Mesendoderm (in vitro differentiated cells): ENCODE measurements around the gene PPM1M. TPM values are rescaled to one million over a fixed set of nuclear protein-coding genes. Genes with fewer than 3 reads are reported as not detected.
A peak's percentile ranks its signal among the peaks of the same experiment; 100 is the strongest.

ENCODE experiments used
- DNase-seq: peaks from one replicate; pipeline ENCODE4 v3.0.0; 2013
- H2AK5ac ChIP-seq: 2 replicates; pipeline ENCODE4 v1.6.1; 2013; ENCODE audit warnings: low read length, inconsistent platforms
- H2BK120ac ChIP-seq: 2 replicates; pipeline ENCODE4 v1.6.1; 2013; ENCODE audit warnings: low read depth, mild to moderate bottlenecking, low read length, moderate library complexity, mixed read lengths
- H2BK15ac ChIP-seq: replicated peaks from 2 replicates; pipeline ENCODE4 v1.6.1; 2013; ENCODE audit warnings: low read depth, mild to moderate bottlenecking, moderate library complexity
- H2BK5ac ChIP-seq: 2 replicates; pipeline ENCODE4 v1.6.1; 2013; ENCODE audit warnings: low read length, inconsistent platforms
- H3K18ac ChIP-seq: 2 replicates; pipeline ENCODE4 v1.6.1; 2013; ENCODE audit warnings: mild to moderate bottlenecking, low read length, mixed read lengths
- H3K23ac ChIP-seq: one replicate; pipeline ENCODE4 v1.6.1; 2013; ENCODE audit warnings: low read length
- H3K27ac ChIP-seq: 2 replicates; pipeline ENCODE4 v1.5.1; 2013; ENCODE audit warnings: low read depth, mild to moderate bottlenecking, inconsistent platforms, low read length, moderate library complexity
- H3K27me3 ChIP-seq: 2 replicates; pipeline ENCODE4 v1.6.1; 2013; ENCODE audit warnings: low read length, control low read depth, mild to moderate bottlenecking, inconsistent platforms; ENCODE audit not compliant: insufficient read depth, poor library complexity
- H3K36me3 ChIP-seq: 2 replicates; pipeline ENCODE4 v1.6.1; 2013; ENCODE audit warnings: low read length, inconsistent platforms; ENCODE audit not compliant: control insufficient read depth, insufficient read depth
- H3K4ac ChIP-seq: one replicate; pipeline ENCODE4 v1.6.1; 2013; ENCODE audit warnings: low read depth, mild to moderate bottlenecking, low read length, moderate library complexity
- H3K4me1 ChIP-seq: 2 replicates; pipeline ENCODE4 v1.6.1; 2013; ENCODE audit warnings: low read depth, low read length, inconsistent platforms; ENCODE audit not compliant: control insufficient read depth
- H3K4me2 ChIP-seq: 2 replicates; pipeline ENCODE4 v1.6.1; 2013; ENCODE audit warnings: low read length
- H3K4me3 ChIP-seq: 2 replicates; pipeline ENCODE4 v1.5.1; 2013; ENCODE audit warnings: mild to moderate bottlenecking, low read length
- H3K56ac ChIP-seq: one replicate; pipeline ENCODE4 v1.6.1; 2013; ENCODE audit warnings: low read length
- H3K79me1 ChIP-seq: 2 replicates; pipeline ENCODE4 v1.6.1; 2013; ENCODE audit warnings: low read length, inconsistent platforms
- H3K79me2 ChIP-seq: 2 replicates; pipeline ENCODE4 v1.6.1; 2013; ENCODE audit warnings: mild to moderate bottlenecking, low read length; ENCODE audit not compliant: control insufficient read depth, insufficient read depth
- H3K9ac ChIP-seq: 2 replicates; pipeline ENCODE4 v1.6.1; 2013; ENCODE audit warnings: low read length, inconsistent platforms
- H4K5ac ChIP-seq: one replicate; pipeline ENCODE4 v1.6.1; 2013; ENCODE audit warnings: low read length
- H4K8ac ChIP-seq: one replicate; pipeline ENCODE4 v1.6.1; 2013; ENCODE audit warnings: low read depth, mild to moderate bottlenecking, control low read depth, low read length, moderate library complexity
- WGBS: extraction: QIAGEN DNeasy Blood & Tissue Kit; methylation state at CpG from one replicate; pipeline ENCODE4 v1.1.7; 2013; ENCODE audit warnings: low lambda C conversion rate, missing lambda C conversion rate; ENCODE audit not compliant: insufficient coverage; ENCODE audit errors: extremely low coverage; 5-methylcytosine and 5-hydroxymethylcytosine counted together
- polyA plus RNA-seq, 2 experiments: library from polyadenylated mRNA; stranded (reverse); fragments of 200-250 nt; gene quantifications; one replicate each; pipeline ENCODE4 v1.2.3, GENCODE V29; 2013

The PPM1M gene, protein sequence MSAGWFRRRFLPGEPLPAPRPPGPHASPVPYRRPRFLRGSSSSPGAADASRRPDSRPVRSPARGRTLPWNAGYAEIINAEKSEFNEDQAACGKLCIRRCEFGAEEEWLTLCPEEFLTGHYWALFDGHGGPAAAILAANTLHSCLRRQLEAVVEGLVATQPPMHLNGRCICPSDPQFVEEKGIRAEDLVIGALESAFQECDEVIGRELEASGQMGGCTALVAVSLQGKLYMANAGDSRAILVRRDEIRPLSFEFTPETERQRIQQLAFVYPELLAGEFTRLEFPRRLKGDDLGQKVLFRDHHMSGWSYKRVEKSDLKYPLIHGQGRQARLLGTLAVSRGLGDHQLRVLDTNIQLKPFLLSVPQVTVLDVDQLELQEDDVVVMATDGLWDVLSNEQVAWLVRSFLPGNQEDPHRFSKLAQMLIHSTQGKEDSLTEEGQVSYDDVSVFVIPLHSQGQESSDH
- polyA plus RNA-seq (2013, experiment 1 of 2) = 2.1 TPM
- 1.8 TPM for polyA plus RNA-seq (2013, experiment 2 of 2)

DNA sequence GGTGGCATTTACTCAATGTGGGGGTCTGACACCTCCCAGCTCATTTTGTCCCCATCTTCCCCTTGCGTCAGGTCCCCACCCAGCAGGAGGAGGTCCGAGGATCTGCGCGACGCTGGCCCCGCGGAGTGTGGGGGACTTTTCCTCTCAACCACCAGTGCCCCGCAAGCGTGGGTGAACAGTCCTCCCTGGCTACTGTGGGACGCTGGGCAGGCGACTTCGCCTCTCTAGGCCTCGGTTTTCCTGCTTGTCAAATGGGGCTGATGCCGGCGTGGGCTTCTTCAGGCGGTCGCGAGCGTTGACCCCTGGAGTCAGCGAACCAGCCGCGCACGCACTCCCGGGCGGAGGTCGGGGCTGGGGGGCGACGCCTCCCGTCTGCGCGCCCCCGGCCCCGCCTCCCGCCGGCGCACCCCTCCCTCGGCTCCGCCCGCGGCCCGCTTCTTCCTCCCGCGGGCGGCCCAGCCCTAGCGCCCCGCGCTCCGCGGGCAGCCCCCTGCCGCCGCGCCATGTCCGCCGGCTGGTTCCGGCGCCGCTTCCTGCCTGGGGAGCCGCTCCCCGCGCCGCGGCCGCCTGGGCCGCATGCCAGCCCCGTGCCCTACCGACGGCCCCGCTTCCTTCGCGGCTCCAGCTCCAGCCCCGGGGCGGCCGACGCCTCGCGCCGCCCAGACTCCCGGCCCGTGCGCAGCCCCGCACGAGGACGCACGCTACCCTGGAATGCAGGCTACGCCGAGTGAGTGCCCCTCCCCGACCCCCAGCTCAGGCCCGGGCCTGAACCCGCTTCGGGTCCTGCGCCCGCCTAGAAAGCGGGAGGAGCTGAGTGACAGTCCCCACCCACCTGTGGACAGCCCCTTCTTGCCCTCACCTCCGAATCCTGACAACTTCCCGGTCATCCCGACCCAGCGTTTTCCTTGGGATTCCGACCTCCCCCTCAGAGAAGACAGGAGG is at the start of gene PPM1M:
PPM1M (plus strand) TSS at position 438 of the 942 bp plus-strand sequence; CDS start at position 504, 66 bp downstream.
- no CpG with 5 or more reads among the region's 98 CpGs for WGBS

DNA sequence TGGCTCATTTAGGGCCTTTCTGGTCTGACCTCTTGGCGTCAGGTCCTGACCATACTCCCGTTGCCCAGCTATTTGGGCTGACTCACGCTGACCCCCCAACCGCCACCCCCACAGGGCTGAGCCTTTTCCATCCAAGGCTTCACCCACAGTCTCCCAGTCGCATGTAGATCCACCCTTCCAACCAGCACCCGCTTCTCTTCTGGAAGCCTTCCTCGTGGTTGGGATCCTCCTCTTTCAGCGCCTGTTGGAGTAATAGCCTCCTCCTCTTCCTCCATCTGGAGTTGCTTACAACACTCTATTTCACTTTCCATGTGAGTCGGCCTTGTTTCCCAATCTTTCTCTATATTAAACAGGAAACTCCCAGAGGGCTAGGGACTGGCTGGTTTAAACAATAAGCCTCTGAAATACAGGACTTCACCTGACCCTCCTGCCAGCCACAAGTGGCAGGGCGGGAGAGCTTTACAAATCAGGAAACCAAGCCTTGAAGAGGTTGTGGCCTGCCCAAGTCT is 49.7 kb upstream of the PPM1M start:
- no CpG with 5 or more reads among the region's 10 CpGs for WGBS
- no peak overlapping the region for H3K27ac ChIP-seq
- no peak overlapping the region for H3K4me3 ChIP-seq

More for the DNA sequence above, at the start of gene PPM1M:
- Histone ChIP-seq H3K27ac (no peak within 1 kb of the TSS), H2AK5ac (no peak within 1 kb of the TSS), H4K5ac (no peak within 1 kb of the TSS), H4K8ac (no peak within 1 kb of the TSS), H3K23ac (peak within 1 kb of the TSS; percentile 92), H2BK5ac (no peak within 1 kb of the TSS), H3K18ac (peak within 1 kb of the TSS; percentile 70), H3K27me3 (no peaks in the 10 kb centered on the region), H3K79me1 (no peaks in the 10 kb centered on the region), H3K36me3 (no peaks in the 10 kb centered on the region), H3K9ac (peak within 1 kb of the TSS; percentile 74), H2BK120ac (no peak within 1 kb of the TSS), H3K79me2 (no peaks in the 10 kb centered on the region), H3K4me1 (peaks cover 4% of the 10 kb centered on the region), H3K4ac (peak within 1 kb of the TSS; percentile 77), H3K4me3 (peak within 1 kb of the TSS; percentile 11), H2BK15ac (no peak within 1 kb of the TSS), H3K4me2 (peak within 1 kb of the TSS; percentile 65), H3K56ac (peak within 1 kb of the TSS; percentile 87)
- peak; percentile 82 for DNase-seq

DNA sequence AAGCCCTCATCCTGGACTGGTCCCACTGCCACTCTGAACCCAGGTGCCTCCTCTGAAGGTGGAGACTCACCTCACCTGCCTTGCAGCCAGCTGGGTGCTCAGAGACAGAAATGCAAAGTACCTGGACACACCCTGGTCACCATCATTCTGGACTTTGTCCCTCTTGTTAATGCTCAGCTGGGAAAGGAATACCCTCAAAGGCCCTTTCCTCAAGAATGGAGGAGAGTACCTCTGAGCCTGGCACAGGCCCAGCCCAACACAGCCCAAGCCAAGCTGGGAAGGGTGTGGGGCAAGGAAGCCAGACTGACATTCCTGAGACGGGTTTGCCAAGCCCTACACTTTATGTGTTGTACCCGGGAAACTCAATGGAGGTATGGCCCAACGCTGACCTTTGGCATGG is 48.6 kb upstream of the PPM1M start:
- H3K79me2 ChIP-seq = peaks cover 3% of the 10 kb centered on the region
- H3K4ac ChIP-seq = no peak overlapping the region
- H3K4me1 ChIP-seq = no peaks in the 10 kb centered on the region
- no peak overlapping the region for H2BK15ac ChIP-seq
- H2AK5ac ChIP-seq = no peak overlapping the region
- WGBS = no CpG with 5 or more reads among the region's 3 CpGs
- DNase-seq = no peak
- no peak overlapping the region for H3K56ac ChIP-seq
- H3K27me3 ChIP-seq = no peaks in the 10 kb centered on the region
- H3K18ac ChIP-seq = no peak overlapping the region
- H3K4me2 ChIP-seq = no peak overlapping the region
- H3K23ac ChIP-seq = no peak overlapping the region
- peaks cover 7% of the 10 kb centered on the region for H3K79me1 ChIP-seq
- H2BK120ac ChIP-seq = no peak overlapping the region
- no peak overlapping the region for H2BK5ac ChIP-seq
- H3K9ac ChIP-seq = no peak overlapping the region
- no peak overlapping the region for H3K4me3 ChIP-seq
- no peak overlapping the region for H4K8ac ChIP-seq
- H4K5ac ChIP-seq = no peak overlapping the region
- no peak overlapping the region for H3K27ac ChIP-seq
- H3K36me3 ChIP-seq = peaks cover 1% of the 10 kb centered on the region

More for the DNA sequence above, 49.7 kb upstream of the PPM1M start:
- Histone ChIP-seq H2AK5ac (no peak overlapping the region), H3K9ac (no peak overlapping the region), H3K79me1 (peaks cover 7% of the 10 kb centered on the region), H3K56ac (no peak overlapping the region), H3K79me2 (peaks cover 3% of the 10 kb centered on the region), H2BK15ac (no peak overlapping the region), H3K4me1 (no peaks in the 10 kb centered on the region), H4K5ac (no peak overlapping the region), H3K4me2 (no peak overlapping the region), H3K27me3 (no peaks in the 10 kb centered on the region), H2BK120ac (no peak overlapping the region), H4K8ac (no peak overlapping the region), H2BK5ac (no peak overlapping the region), H3K23ac (no peak overlapping the region), H3K36me3 (no peaks in the 10 kb centered on the region), H3K18ac (no peak overlapping the region), H3K4ac (no peak overlapping the region)
- no peak for DNase-seq

DNA sequence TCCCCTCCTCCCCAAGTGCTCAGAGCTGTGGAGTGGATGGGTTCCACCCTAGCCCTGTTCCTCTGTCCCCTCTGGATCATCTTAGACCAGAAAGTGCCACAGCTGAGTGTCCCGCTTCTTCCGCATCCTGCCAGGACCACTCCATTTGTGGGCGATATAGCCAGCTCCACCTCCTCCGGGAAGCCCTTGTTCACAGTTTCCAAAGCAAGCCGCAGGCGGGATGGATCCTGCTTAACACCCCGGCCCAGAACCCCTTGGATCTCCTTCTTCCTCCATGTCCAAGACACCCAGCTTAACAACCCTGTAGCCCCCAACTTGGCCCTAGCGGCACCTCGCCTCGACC is 48.1 kb upstream of the PPM1M start:
- peak overlapping the region; percentile 59 for H4K5ac ChIP-seq
- peaks cover 7% of the 10 kb centered on the region for H3K79me1 ChIP-seq
- H2BK5ac ChIP-seq = peak overlapping the region; percentile 83
- peak overlapping the region; percentile 78 for H4K8ac ChIP-seq
- H3K4me3 ChIP-seq = no peak overlapping the region
- H2BK15ac ChIP-seq = no peak overlapping the region
- H3K27me3 ChIP-seq = no peaks in the 10 kb centered on the region
- no peak overlapping the region for H2AK5ac ChIP-seq
- peaks cover 3% of the 10 kb centered on the region for H3K36me3 ChIP-seq
- H3K79me2 ChIP-seq = peaks cover 3% of the 10 kb centered on the region
- H3K27ac ChIP-seq = peak overlapping the region; percentile 12
- no peak for DNase-seq
- no peaks in the 10 kb centered on the region for H3K4me1 ChIP-seq
- peak overlapping the region; percentile 85 for H3K4me2 ChIP-seq
- H3K4ac ChIP-seq = peak overlapping the region; percentile 4
- H3K18ac ChIP-seq = peak overlapping the region; percentile 6
- peak overlapping the region; percentile 86 for H3K9ac ChIP-seq
- no CpG with 5 or more reads among the region's 10 CpGs for WGBS
- H3K23ac ChIP-seq = no peak overlapping the region
- H3K56ac ChIP-seq = peak overlapping the region; percentile 92
- no peak overlapping the region for H2BK120ac ChIP-seq

DNA sequence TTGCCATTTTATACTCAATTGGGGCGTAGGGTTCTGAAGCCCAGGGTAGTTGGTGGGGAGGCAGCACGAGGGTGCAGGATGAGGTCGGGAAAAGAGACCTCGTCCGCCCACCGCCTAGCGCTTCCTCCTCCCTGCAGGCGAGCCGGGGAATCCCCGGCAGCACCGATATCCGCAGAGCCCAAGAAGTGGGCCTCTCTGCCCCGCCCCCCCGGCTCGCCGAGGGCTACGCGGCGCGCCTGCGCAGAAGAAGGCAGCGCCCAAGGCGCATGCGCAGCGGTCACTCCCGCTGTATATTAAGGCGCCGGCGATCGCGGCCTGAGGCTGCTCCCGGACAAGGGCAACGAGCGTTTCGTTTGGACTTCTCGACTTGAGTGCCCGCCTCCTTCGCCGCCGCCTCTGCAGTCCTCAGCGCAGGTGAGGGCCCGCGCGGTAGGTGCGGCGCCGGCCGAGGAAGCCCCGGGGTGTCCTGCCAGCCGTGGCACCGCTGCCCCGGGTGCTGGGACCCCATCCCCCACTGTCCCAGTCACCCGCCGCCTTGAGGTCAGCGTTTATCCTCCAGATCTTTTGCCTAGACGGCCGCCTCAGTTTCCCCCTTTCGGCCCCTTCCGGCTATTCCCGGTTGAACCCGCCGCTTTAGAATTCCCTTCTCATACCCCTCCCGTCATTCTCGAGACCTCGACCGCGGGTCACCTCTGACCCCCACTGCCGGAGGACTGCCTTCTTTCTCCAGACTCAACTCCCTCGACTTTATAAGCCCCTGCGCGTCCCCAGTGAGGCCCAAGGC is 47.5 kb upstream of the PPM1M start, which contains the start of gene ALAS1:
ALAS1 (plus strand) TSS at position 319 of the 784 bp plus-strand sequence. CDS start 1,082 bp downstream, outside the sequence.
- H3K4ac ChIP-seq = peak within 1 kb of the TSS; percentile 39
- H3K56ac ChIP-seq = peak within 1 kb of the TSS; percentile 98
- H4K5ac ChIP-seq = peak within 1 kb of the TSS; percentile 59
- WGBS = no CpG with 5 or more reads among the region's 71 CpGs
- H3K36me3 ChIP-seq = peaks cover 5% of the 10 kb centered on the region
- no peak within 1 kb of the TSS for H2BK120ac ChIP-seq
- H4K8ac ChIP-seq = peak within 1 kb of the TSS; percentile 78
- peaks cover 3% of the 10 kb centered on the region for H3K79me2 ChIP-seq
- H2AK5ac ChIP-seq = no peak within 1 kb of the TSS
- no peaks in the 10 kb centered on the region for H3K4me1 ChIP-seq
- H2BK15ac ChIP-seq = no peak within 1 kb of the TSS
- no peaks in the 10 kb centered on the region for H3K27me3 ChIP-seq
- H3K4me2 ChIP-seq = peak within 1 kb of the TSS; percentile 85
- H3K9ac ChIP-seq = peak within 1 kb of the TSS; percentile 97
- peak within 1 kb of the TSS; percentile 12 for H3K27ac ChIP-seq
- peak; percentile 94 for DNase-seq
- H3K79me1 ChIP-seq = peaks cover 7% of the 10 kb centered on the region
- H3K23ac ChIP-seq = no peak within 1 kb of the TSS
- peak within 1 kb of the TSS; percentile 91 for H3K4me3 ChIP-seq
- H3K18ac ChIP-seq = peak within 1 kb of the TSS; percentile 51
- H2BK5ac ChIP-seq = peak within 1 kb of the TSS; percentile 83
